Naive thymus-derived CD8-positive, alpha-beta T cell (primary cell): ENCODE results near the gene BCAM. TPM values are rescaled to one million over a fixed set of nuclear protein-coding genes. Genes with fewer than 3 reads are reported as not detected.

Experiments
- polyA plus RNA-seq, 3 donors: library from polyadenylated mRNA; unstranded; fragments of 300-500 nt; fragmentation: Illumina TruSeq; gene quantifications; one replicate each; pipeline ENCODE4 v1.2.3, GENCODE V29; 2021
- total RNA-seq, 8 experiments: library from RNA in 2 of 8; stranded (reverse) in 2 of 8; gene quantifications; one replicate each; pipeline ENCODE4 v1.2.3 and lab custom pipeline; 2021 to 2026

BCAM gene
- total and polyA plus RNA-seq, 5 experiments from 2014 or later, result not detected

Other genes starting within 250 kb of the BCAM start
- gene IGSF23, start 195.5 kb upstream of the BCAM start, total RNA-seq, result not detected
- not detected for gene IGSF23, start 195.5 kb upstream of the BCAM start, polyA plus RNA-seq
- gene PVR, start 165.2 kb upstream of the BCAM start, total RNA-seq, result 1 to 10 TPM; 3.7 to 3.8 TPM
- 1 to 10 TPM in 1 of 3 donors, under 1 TPM in 2; 0.11 to 1.4 (median 0.37) TPM for gene PVR, start 165.2 kb upstream of the BCAM start, polyA plus RNA-seq
- 1 to 10 TPM; 1.9 to 3.6 TPM for gene CEACAM19, start 137.6 kb upstream of the BCAM start, total RNA-seq
- under 1 TPM in 1 of 3 donors, not detected in 2; 0.14 TPM for gene CEACAM19, start 137.6 kb upstream of the BCAM start, polyA plus RNA-seq
- gene CEACAM16, start 110.0 kb upstream of the BCAM start, total RNA-seq, result not detected
- gene CEACAM16, start 110.0 kb upstream of the BCAM start, polyA plus RNA-seq, result not detected
- gene BCL3, start 60.4 kb upstream of the BCAM start, total RNA-seq, result 1 to 10 TPM; 5.9 to 7.7 TPM
- gene BCL3, start 60.4 kb upstream of the BCAM start, polyA plus RNA-seq, result 1 to 10 TPM; 3.2 to 6.2 (median 3.5) TPM
- gene CBLC, start 31.2 kb upstream of the BCAM start, total RNA-seq, result not detected
- under 1 TPM in 1 of 3 donors, not detected in 2; 0.14 TPM for gene CBLC, start 31.2 kb upstream of the BCAM start, polyA plus RNA-seq
- under 1 TPM; 0.42 to 0.93 TPM for gene NECTIN2, start 37.2 kb downstream of the BCAM start, total RNA-seq
- under 1 TPM in 1 of 3 donors, not detected in 2; 0.47 TPM for gene NECTIN2, start 37.2 kb downstream of the BCAM start, polyA plus RNA-seq
- 10 to 100 TPM; 39.3 to 41.4 TPM for gene TOMM40, start 82.2 kb downstream of the BCAM start, total RNA-seq
- 10 to 100 TPM; 32.0 to 42.3 (median 33.7) TPM for gene TOMM40, start 82.2 kb downstream of the BCAM start, polyA plus RNA-seq
- 1 to 10 TPM; 2.9 to 3.6 TPM for gene APOE, start 96.7 kb downstream of the BCAM start, total RNA-seq
- not detected for gene APOE, start 96.7 kb downstream of the BCAM start, polyA plus RNA-seq
- gene APOC1, start 105.5 kb downstream of the BCAM start, total RNA-seq, result 1 to 10 TPM in 1 of 2 experiments, not detected in 1; 1.4 TPM
- not detected for gene APOC1, start 105.5 kb downstream of the BCAM start, polyA plus RNA-seq
- not detected for gene APOC4, start 133.1 kb downstream of the BCAM start, total RNA-seq
- not detected for gene APOC4, start 133.1 kb downstream of the BCAM start, polyA plus RNA-seq
- not detected for gene APOC2, start 136.9 kb downstream of the BCAM start, total RNA-seq
- gene APOC2, start 136.9 kb downstream of the BCAM start, polyA plus RNA-seq, result not detected
- gene CLPTM1, start 146.3 kb downstream of the BCAM start, total RNA-seq, result 10 to 100 TPM; 73.8 to 76.0 TPM
- 10 to 100 TPM; 13.2 to 20.6 (median 14.9) TPM for gene CLPTM1, start 146.3 kb downstream of the BCAM start, polyA plus RNA-seq
- gene RELB, start 192.4 kb downstream of the BCAM start, total RNA-seq, result 10 to 100 TPM; 30.2 to 41.6 TPM
- gene RELB, start 192.4 kb downstream of the BCAM start, polyA plus RNA-seq, result 10 to 100 TPM in 1 of 3 donors, 1 to 10 TPM in 2; 6.7 to 17.2 (median 8.3) TPM
- gene CLASRP, start 229.9 kb downstream of the BCAM start, total RNA-seq, result 100 to 1,000 TPM; 141 to 150 TPM
- gene CLASRP, start 229.9 kb downstream of the BCAM start, polyA plus RNA-seq, result 1 to 10 TPM; 2.0 to 6.7 (median 5.3) TPM